Measurements from ENCODE around the gene PYROXD2. TPM values are rescaled to one million over a fixed set of nuclear protein-coding genes. Genes with fewer than 3 reads are reported as not detected.

The PYROXD2 gene
- total and polyA plus RNA-seq, 2 of the 8 experiments (the other 6 are each of a cell fraction or from before 2014, with no cell fraction given) = 3.2 to 5.4 TPM

DNA sequence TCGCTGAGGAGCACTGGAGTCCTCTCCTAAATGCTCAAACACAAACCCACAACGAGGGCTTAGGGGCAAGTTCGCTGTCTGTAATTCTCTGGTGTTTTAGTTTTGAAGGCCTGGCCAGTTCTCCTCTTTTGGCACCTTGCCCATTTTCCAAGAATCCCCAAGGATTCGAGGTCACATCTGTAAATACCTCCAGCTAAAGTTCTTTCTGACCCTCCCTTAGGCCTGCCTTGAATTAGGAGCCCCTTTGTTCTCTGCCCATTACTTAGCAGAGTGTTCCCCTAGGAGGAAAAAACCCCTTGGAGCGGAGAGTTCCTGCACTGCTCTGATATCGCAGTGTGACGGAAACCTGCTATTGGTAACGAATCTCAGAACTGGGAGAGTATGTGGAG lies 743 bp upstream of the PYROXD2 start:
- no peak for FAIRE-seq
- Histone ChIP-seq H3K27me3 (replicated peaks in 1 of 4; ENCODE audit: control insufficient read depth in 3 of 4, extremely low read depth in 1 of 4, insufficient read depth in 3 of 4, low read length in 3 of 4) (no peaks in the 10 kb centered on the region), H2AFZ (ENCODE audit: low read length) (no peak overlapping the region), H3K9me3 (ENCODE audit: insufficient read depth in 2 of 2, low read depth in 1 of 2, low read length in 1 of 2) (no peaks in the 10 kb centered on the region), H2BK5ac (ENCODE audit: low read depth, low read length) (no peak overlapping the region), H2BK120ac (replicated peaks; ENCODE audit: low read depth, low read length) (no peak overlapping the region), H4K91ac (replicated peaks; ENCODE audit: insufficient read length, low read length) (no peak overlapping the region), H2BK20ac (ENCODE audit: low read length) (no peak overlapping the region), H3K23me2 (ENCODE audit: low read depth, low read length) (no peaks in the 10 kb centered on the region; the same call in 1 of the 2 replicates), H4K8ac (ENCODE audit: extremely low read depth, insufficient read depth, low read length) (no peak overlapping the region), H3K9ac (replicated peaks in 1 of 4; ENCODE audit: extremely low read depth in 1 of 4, low read depth in 3 of 4, low read length in 3 of 4) (no peak overlapping the region), H3K18ac (ENCODE audit: extremely low read depth, low read length) (no peak overlapping the region), H3K4me3 (ENCODE audit: extremely low read depth in 1 of 4, insufficient read depth in 2 of 4, low read depth in 3 of 4, low read length in 4 of 4) (no peak overlapping the region), H3K79me1 (ENCODE audit: low read depth, low read length) (no peaks in the 10 kb centered on the region), H3K4me2 (ENCODE audit: insufficient read depth in 1 of 2, low read depth in 2 of 2, low read length in 2 of 2) (peak overlapping the region in 1 of 2 experiments; percentile 64; a peak in 1 of 4 replicates), H3K79me2 (ENCODE audit: control insufficient read depth in 1 of 2, insufficient read depth in 2 of 2, low read length in 2 of 2) (no peaks in the 10 kb centered on the region), H3K14ac (ENCODE audit: insufficient read length) (no peak overlapping the region), H2BK12ac (ENCODE audit: low read depth, low read length) (no peak overlapping the region), H2BK15ac (ENCODE audit: low read length) (no peak overlapping the region), H2AK5ac (ENCODE audit: low read depth, low read length) (no peak overlapping the region), H3K4me1 (replicated peaks in 1 of 4; ENCODE audit: control insufficient read depth in 3 of 4, insufficient read depth in 4 of 4, low read length in 3 of 4) (peaks cover 0 to 10% (median 3%) of the 10 kb centered on the region in 4 experiments; a peak in 6 of 7 replicates), H4K5ac (ENCODE audit: insufficient read length, low read depth, low read length) (no peak overlapping the region), H3K56ac (replicated peaks; ENCODE audit: insufficient read length, low read depth, low read length) (no peak overlapping the region), H3K4ac (replicated peaks; ENCODE audit: insufficient read length, low read depth, low read length) (no peak overlapping the region), H3K27ac (ENCODE audit: low read depth, low read length) (no peak overlapping the region), H3K23ac (ENCODE audit: insufficient read length) (no peak overlapping the region), H4K20me1 (replicated peaks in 1 of 2; ENCODE audit: control insufficient read depth in 1 of 2, insufficient read depth in 2 of 2, low read length in 2 of 2) (no peaks in the 10 kb centered on the region), H3K36me3 (ENCODE audit: control insufficient read depth in 2 of 4, insufficient read depth in 4 of 4, low read length in 3 of 4) (peaks cover 0 to 6% (median 2%) of the 10 kb centered on the region in 4 experiments; a peak in 4 of 8 replicates)
- no peak for DNase-seq (ENCODE audit: low read depth in 1 of 2, low spot score in 2 of 2)
- ChIA-PET CTCF (ENCODE audit: partially characterized antibody) (interaction anchor here (0.8 to 6.9 kb wide), 2 partner anchors 10 to 14 kb away, joined by 3 to 69 read pairs; no protein-coding TSS in a partner anchor), POLR2A (ENCODE audit: partially characterized antibody) (interaction anchor here (0.6 to 2.0 kb wide), 9 partner anchors 9 to 1015 kb away, joined by 3 to 11 read pairs (median 5); partner anchors contain the start of genes GOT1 and HPS1)
- WGBS, 2 experiments (ENCODE audit: extremely low coverage in 1 of 2, insufficient coverage in 1 of 2, insufficient read length in 1 of 2, insufficient replicate concordance in 2 of 2, low coverage in 1 of 2, low lambda C conversion rate in 2 of 2, missing lambda C conversion rate in 1 of 2) = 83% methylated on average over 8 of the region's 8 CpGs; no CpG with 5 or more reads in 1 of the 2 experiments
- no peak for TF ChIP-seq ATF2 (IDR thresholded peaks at IDR 0.05; ENCODE audit: low read length)
- TF ChIP-seq, protein P1, sequence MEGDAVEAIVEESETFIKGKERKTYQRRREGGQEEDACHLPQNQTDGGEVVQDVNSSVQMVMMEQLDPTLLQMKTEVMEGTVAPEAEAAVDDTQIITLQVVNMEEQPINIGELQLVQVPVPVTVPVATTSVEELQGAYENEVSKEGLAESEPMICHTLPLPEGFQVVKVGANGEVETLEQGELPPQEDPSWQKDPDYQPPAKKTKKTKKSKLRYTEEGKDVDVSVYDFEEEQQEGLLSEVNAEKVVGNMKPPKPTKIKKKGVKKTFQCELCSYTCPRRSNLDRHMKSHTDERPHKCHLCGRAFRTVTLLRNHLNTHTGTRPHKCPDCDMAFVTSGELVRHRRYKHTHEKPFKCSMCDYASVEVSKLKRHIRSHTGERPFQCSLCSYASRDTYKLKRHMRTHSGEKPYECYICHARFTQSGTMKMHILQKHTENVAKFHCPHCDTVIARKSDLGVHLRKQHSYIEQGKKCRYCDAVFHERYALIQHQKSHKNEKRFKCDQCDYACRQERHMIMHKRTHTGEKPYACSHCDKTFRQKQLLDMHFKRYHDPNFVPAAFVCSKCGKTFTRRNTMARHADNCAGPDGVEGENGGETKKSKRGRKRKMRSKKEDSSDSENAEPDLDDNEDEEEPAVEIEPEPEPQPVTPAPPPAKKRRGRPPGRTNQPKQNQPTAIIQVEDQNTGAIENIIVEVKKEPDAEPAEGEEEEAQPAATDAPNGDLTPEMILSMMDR (IDR thresholded peaks at IDR 0.05; ENCODE audit: control extremely low read depth in 1 of 3, insufficient read depth in 1 of 3, low read depth in 1 of 3, low read length in 3 of 3) = no peak
- no peak for TF ChIP-seq RNF2 (IDR thresholded peaks at IDR 0.05; ENCODE audit: borderline replicate concordance, low read depth, low read length, missing control alignments, poor library complexity, severe bottlenecking)
- no peak for TF ChIP-seq MAX (IDR thresholded peaks at IDR 0.05)
- TF ChIP-seq TCF12 (IDR thresholded peaks at IDR 0.05; ENCODE audit: low read depth, low read length) = no peak
- TF ChIP-seq SUZ12 (IDR thresholded peaks at IDR 0.05; ENCODE audit: low read length) = no peak
- TF ChIP-seq SRF (IDR thresholded peaks at IDR 0.05; ENCODE audit: low read depth, low read length) = no peak
- no peak for TF ChIP-seq BACH1 (IDR thresholded peaks at IDR 0.05; ENCODE audit: low read length)
- no peak for TF ChIP-seq CBX5 (IDR thresholded peaks at IDR 0.05; ENCODE audit: low read depth, low read length)

Data from H1 (cell line).